Neural progenitor cell (in vitro differentiated cells): ENCODE measurements around the gene CORIN.

Source experiments
- EZH2 ChIP-seq: fragments of 200-600 bp; sonication (generic); IDR thresholded peaks from 2 replicates; pipeline ENCODE4 v1.6.1; 2017; ENCODE audit warnings: antibody characterized with exemption, mild to moderate bottlenecking, moderate library complexity
- EZH2phosphoT487 ChIP-seq: fragments of 200-600 bp; sonication (generic); IDR thresholded peaks from 2 replicates; pipeline ENCODE4 v1.6.1; 2017; ENCODE audit warnings: antibody characterized with exemption
- TF ChIP-seq, protein P1 (sequence below): fragments of 200-600 bp; sonication (generic); IDR thresholded peaks from 2 replicates; pipeline ENCODE4 v1.5.1; 2017; ENCODE audit warnings: antibody characterized with exemption, mild to moderate bottlenecking

DNA sequence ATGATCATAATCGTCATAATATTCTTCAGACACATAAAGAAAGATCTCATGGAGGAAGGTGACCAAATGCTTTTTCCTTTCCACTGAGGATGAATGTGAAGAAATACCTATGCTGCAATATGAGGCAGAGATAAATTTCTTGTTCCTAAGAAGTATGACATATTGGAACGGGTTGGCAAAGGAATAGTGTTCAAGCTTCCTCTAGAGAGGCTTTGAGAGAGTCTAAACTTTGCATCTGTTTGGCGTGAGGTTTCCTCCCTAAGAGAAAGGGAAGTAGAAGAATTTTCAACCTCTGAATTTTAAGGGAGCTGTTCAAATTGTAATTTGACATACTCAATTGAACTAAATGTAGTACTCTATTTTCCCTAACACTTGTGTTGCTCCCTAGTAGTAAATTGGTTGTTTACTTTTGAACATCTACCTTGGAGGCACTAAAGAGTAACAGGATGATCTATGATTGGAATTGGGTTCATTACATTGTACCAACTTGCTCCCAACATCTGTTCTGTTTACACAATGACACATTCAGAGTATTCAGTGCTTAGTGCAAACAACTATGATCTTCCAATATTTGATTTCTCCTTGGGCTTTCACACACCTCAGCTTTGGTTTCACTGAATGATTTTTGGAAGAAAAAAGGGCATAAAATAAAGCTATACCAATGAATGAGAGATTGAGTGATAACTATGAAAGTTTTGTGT, 122.0 kb downstream of the CORIN start:
- TF ChIP-seq, protein P1, sequence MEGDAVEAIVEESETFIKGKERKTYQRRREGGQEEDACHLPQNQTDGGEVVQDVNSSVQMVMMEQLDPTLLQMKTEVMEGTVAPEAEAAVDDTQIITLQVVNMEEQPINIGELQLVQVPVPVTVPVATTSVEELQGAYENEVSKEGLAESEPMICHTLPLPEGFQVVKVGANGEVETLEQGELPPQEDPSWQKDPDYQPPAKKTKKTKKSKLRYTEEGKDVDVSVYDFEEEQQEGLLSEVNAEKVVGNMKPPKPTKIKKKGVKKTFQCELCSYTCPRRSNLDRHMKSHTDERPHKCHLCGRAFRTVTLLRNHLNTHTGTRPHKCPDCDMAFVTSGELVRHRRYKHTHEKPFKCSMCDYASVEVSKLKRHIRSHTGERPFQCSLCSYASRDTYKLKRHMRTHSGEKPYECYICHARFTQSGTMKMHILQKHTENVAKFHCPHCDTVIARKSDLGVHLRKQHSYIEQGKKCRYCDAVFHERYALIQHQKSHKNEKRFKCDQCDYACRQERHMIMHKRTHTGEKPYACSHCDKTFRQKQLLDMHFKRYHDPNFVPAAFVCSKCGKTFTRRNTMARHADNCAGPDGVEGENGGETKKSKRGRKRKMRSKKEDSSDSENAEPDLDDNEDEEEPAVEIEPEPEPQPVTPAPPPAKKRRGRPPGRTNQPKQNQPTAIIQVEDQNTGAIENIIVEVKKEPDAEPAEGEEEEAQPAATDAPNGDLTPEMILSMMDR = no peak
- TF ChIP-seq EZH2 = no peak
- TF ChIP-seq EZH2phosphoT487 = no peak
